22Rv1 (cell line): ENCODE data around the gene PPP1R14C.

Experiments used
- H3K27ac ChIP-seq: fragments of 450-650 bp; 2 replicates; pipeline ENCODE4 v1.5.1; 2017
- ZFX ChIP-seq: fragments of 450-650 bp; IDR thresholded peaks from 2 replicates; pipeline ENCODE4 v1.6.1; 2017; ENCODE audit warnings: antibody characterized with exemption, borderline replicate concordance
- TF ChIP-seq, protein P1 (sequence below): fragments of 450-650 bp; IDR thresholded peaks from 2 replicates; pipeline ENCODE4 v1.5.1; 2017; ENCODE audit warnings: mild to moderate bottlenecking

PPP1R14C gene

DNA sequence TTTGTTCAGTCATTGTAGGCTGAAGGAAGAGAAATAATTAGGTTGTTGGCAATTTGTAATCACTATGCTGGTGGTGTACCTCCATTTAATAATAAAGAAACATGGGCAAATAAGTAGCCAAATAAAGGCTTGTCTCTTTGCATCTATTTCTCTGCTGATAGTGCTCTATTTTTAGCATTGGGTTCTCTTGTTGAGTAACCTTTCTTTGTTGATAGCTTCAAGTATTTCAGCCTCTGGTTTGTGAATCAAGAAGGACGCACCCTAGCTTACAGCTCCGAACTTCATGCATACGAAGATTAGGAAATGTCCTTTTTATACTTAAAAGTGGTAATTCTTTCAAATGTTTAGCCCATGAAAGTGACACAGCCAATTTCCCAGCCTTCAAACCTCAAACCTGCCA is 2.6 kb downstream of the PPP1R14C start:
- H3K27ac ChIP-seq = no peak overlapping the region
- TF ChIP-seq ZFX = no peak
- TF ChIP-seq, protein P1, sequence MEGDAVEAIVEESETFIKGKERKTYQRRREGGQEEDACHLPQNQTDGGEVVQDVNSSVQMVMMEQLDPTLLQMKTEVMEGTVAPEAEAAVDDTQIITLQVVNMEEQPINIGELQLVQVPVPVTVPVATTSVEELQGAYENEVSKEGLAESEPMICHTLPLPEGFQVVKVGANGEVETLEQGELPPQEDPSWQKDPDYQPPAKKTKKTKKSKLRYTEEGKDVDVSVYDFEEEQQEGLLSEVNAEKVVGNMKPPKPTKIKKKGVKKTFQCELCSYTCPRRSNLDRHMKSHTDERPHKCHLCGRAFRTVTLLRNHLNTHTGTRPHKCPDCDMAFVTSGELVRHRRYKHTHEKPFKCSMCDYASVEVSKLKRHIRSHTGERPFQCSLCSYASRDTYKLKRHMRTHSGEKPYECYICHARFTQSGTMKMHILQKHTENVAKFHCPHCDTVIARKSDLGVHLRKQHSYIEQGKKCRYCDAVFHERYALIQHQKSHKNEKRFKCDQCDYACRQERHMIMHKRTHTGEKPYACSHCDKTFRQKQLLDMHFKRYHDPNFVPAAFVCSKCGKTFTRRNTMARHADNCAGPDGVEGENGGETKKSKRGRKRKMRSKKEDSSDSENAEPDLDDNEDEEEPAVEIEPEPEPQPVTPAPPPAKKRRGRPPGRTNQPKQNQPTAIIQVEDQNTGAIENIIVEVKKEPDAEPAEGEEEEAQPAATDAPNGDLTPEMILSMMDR = no peak

DNA sequence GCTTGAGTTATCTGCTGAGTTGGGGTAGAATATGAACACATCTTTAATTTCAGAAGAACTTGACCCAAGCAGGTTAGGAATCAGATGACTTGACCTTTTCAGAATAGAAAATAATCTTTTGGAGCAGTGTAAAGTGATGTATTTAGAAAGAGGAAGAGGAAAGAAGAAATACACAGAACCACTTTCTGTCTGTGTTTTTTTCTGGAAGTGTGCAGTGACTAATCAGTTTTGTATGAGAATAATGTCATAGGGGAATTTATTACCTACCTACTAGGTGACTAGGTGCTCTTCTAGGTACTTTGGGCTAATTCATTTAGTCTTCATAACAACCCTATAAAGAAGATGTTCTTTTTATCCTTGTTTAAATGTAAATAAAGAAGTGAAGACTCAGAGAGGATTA is 3.0 kb downstream of the PPP1R14C start:
- H3K27ac ChIP-seq = no peak overlapping the region
- TF ChIP-seq, protein P1 = no peak
- TF ChIP-seq ZFX = no peak

DNA sequence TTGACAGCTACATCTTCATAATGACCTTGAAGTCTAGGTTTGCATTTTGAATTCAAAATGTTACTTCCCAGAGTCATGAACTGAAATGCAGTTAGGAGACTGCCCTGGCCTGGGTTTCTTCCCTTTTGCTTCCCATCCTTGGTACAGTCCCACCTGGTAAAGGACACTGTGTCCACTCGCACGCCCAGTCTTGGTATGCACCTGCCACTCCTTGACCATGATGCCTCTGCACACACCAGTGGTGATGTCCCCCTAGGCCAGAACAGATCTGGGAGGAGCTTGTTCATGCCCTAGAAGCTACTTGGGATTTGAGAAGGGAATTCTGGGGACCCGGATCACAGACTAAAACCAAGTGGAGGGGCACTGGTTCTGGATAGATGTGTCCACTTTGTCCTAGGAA is 3.6 kb downstream of the PPP1R14C start:
- no peak for TF ChIP-seq ZFX
- TF ChIP-seq, protein P1 = no peak
- H3K27ac ChIP-seq = no peak overlapping the region

DNA sequence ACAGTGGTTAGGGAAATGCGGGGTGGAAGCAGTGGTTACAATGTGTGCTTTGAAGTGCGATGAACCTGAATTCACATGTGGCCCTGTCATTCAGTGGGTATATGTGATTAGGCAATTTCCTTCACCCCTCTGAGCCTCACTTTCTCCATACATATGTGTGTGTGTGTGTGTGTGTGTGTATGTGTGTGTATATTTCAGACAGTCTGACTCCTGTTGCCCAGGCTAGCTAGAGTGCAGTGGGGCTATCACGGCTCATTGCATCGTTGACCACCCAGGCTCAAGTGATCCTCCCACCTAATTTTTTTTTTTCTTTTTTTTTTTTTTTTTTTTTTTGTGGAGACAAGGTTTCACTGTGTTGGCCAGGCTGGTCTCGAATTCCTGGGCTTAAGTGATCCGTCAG is 6.3 kb downstream of the PPP1R14C start:
- no peak overlapping the region for H3K27ac ChIP-seq
- TF ChIP-seq ZFX = no peak
- TF ChIP-seq, protein P1 = no peak

DNA sequence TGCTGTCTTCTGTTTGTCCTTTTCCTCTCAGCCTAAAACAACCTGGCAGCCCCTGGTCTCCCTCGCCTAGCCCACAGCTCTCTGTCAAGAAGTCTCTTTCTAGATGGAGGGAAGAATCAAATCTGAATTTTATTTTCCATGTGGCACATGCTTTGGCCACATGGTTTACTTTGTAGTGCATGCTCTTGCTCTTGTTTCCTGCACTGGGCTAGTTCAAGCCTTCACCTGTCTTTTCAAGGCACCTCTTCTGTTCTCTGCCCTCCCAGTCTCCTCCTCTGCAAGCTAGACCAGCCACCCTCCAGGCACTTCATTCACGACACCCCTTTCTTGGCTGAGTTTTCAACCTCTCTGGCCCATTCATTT is 7.6 kb downstream of the PPP1R14C start:
- TF ChIP-seq, protein P1 = no peak
- TF ChIP-seq ZFX = no peak

DNA sequence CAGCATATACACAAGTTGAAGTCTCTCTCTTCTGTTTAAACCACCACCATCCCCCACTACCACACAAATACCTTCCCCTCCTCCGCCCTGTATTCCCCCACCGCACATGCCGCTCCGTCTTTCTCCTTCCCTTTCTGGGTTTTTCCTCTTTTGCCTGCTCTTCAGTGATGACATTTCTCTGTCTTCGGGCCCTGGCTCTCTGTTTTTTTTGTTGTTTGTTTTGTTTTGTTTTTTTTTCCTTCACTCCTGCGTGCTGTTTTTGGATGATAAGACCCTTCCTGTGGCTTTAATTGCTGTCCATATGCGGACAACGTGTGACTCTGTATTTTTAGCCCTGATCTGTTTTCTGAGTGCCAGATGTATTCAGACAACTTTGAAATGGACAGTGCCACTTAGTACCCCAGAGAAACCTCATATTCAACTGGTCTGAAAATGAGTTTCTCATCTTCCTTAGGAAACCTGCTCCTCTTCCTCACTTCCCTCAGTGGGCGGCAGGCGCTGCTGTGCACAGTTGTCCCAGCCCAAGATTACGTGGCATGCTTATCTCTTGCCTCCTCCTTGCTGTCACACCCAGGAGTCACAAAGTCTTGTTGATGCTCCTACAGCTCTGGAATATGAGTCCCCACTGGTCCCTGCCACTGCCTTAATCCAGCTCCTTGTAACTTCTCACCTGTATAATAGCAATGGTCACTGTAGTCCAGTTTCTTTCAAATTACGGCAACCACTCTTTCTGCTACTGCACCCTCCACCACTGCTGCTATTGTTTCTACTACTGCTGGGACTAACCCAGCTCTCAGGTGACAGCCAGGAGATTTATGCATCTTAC is 8.2 kb downstream of the PPP1R14C start:
- H3K27ac ChIP-seq = no peak overlapping the region
- TF ChIP-seq ZFX = no peak
- TF ChIP-seq, protein P1 = no peak

More for the DNA sequence above, 7.6 kb downstream of the PPP1R14C start:
- no peak overlapping the region for H3K27ac ChIP-seq
